LNCaP clone FGC (cell line): ENCODE measurements around the gene VAC14.

Source experiments
- DNase-seq: peaks from one replicate; pipeline ENCODE4 v3.0.0-alpha.2; 2011; ENCODE audit warnings: low read depth
- H3K4me3 ChIP-seq: 2 replicates; pipeline ENCODE4 v1.5.1; 2011; ENCODE audit warnings: mild to moderate bottlenecking, low read depth, low read length, control low read depth
- TF ChIP-seq, protein P1 (sequence below): IDR thresholded peaks from 2 replicates; pipeline ENCODE4 v1.5.1; 2012; ENCODE audit warnings: mild to moderate bottlenecking; ENCODE audit not compliant: control insufficient read depth, insufficient read depth; ENCODE audit errors: extremely low read depth

The VAC14 gene

DNA sequence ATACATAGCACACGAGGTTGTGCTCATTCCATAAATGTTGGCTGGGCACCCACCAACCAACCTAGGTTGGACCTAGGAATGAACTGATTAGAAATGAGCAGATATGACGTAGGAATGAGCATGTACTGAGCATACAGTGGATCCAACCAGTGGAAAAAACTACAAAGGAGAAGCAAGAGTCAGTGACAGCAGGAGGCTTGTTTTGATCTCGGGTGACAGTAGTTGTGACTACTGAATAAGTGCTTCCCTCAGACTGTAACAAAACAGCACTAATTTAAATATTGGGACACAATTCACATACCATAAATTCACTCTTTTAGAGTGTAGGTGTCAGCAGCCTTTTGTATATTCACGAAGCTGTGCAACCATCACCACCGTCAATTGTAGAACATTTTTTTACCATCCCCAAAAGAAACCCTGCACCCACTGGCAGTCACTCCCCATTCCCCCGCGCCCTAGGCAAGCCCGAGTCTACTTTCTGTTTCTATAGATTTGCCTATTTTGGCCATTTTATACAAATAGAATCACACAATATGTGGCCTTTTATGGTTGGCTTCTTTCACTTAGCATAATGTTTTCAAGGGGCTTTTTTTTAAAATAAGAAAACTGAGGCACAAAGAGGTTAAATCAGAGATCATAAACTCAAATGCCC lies 7.0 kb downstream of the VAC14 start:
- no peak overlapping the region for H3K4me3 ChIP-seq
- no peak for DNase-seq
- TF ChIP-seq, protein P1, sequence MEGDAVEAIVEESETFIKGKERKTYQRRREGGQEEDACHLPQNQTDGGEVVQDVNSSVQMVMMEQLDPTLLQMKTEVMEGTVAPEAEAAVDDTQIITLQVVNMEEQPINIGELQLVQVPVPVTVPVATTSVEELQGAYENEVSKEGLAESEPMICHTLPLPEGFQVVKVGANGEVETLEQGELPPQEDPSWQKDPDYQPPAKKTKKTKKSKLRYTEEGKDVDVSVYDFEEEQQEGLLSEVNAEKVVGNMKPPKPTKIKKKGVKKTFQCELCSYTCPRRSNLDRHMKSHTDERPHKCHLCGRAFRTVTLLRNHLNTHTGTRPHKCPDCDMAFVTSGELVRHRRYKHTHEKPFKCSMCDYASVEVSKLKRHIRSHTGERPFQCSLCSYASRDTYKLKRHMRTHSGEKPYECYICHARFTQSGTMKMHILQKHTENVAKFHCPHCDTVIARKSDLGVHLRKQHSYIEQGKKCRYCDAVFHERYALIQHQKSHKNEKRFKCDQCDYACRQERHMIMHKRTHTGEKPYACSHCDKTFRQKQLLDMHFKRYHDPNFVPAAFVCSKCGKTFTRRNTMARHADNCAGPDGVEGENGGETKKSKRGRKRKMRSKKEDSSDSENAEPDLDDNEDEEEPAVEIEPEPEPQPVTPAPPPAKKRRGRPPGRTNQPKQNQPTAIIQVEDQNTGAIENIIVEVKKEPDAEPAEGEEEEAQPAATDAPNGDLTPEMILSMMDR = no peak

DNA sequence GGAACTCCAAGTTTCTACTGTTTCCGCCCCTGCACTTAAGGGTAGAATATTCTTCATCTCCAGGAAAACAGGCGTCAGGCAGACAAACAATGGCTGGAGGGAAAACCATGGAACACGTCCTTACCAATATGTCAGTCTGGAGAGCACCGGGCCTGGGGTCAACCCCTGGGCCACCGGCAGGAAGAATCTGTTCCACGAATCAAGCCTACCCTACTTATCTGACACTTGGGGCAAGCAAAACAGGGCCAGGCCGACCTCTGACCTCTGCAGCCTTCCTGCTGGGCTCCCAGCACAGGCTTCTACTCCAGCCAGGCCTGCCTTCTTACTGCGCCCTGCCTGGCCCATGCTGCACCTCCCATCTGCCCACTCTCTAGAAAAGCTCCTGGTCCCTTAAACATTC lies 10.1 kb downstream of the VAC14 start:
- DNase-seq = no peak
- H3K4me3 ChIP-seq = no peak overlapping the region
- TF ChIP-seq, protein P1 = no peak

DNA sequence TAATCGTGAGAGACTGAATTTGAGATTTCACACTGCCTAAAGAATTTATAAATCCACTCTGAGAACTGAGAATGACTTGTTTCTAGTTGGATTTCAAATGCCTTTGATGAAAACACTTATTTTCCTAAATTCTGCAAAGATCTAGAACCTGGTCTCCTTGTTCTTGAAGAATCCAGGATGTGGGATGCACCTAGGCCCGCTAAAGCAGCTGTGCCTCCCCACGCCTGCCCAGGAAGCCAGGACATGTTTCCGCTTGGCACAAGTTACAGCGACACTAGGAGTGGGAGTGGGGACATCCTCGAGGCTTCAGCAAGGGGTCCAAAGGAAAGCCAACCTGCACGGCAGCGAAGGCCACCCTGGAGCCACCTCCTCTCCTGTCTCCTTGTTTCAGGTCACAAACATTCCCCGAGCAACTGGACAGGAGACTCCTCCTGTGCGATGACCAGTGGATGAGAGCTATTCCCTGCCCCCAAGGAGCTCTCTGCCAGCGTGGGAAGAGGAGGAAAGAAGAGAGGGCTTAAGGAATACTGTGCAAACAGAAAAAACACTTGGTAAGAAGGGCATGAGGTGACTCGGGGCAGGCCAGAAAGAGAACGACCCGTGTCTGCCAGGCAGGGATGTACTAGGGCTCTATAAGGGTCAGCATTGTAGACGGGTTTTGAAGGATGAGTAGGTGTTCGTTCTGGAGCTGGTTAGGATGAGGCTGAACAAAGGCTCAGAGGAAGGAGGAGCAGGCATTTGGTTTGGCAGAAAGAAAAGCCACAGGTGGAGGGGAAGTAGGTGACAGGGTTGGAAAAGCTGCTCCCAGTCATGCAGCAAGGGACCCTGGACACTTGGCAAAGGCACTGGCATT lies 11.1 kb downstream of the VAC14 start:
- H3K4me3 ChIP-seq = no peak overlapping the region
- no peak for DNase-seq
- TF ChIP-seq, protein P1 = no peak

DNA sequence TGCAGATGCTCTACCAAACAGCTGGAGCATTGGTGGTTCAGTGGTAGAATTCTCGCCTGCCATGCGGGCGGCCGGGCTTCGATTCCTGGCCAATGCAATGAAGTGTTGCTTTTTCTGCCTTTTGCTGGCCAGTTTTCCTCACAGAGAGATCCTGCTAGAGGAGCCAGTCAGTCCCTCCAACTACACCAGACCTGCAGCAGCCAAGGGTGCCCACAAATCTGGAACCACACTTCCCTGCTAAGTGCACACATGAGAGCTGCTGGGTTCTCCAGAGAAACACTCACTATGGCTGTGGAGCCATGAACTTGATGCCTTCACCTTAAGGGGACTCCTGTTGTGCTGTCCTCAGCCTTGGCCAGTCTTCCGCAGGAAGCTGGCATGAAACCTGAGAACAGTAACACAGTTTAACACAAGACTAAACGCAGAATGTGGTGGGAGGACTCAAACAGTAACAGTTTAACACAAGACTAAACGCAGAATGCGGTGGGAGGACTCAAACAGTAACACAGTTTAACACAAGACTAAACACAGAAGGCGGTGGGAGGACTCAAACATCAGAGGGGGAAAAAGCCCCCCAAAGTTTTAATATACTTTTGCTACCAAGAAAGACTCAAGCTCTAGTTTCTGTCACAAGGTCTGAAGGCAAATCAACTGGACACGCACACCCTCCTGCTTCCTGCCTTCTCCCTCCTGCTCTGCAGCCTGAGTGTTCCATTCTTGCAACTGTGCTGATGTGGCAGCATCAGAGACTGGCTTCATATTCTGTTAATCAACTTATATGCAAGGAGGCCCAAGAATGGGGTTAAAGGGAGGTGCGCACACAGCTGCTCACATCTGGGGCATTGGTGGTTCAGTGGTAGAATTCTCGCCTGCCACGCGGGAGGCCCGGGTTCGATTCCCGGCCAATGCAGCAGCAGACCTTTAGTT lies 12.0 kb downstream of the VAC14 start:
- DNase-seq = no peak
- no peak overlapping the region for H3K4me3 ChIP-seq

DNA sequence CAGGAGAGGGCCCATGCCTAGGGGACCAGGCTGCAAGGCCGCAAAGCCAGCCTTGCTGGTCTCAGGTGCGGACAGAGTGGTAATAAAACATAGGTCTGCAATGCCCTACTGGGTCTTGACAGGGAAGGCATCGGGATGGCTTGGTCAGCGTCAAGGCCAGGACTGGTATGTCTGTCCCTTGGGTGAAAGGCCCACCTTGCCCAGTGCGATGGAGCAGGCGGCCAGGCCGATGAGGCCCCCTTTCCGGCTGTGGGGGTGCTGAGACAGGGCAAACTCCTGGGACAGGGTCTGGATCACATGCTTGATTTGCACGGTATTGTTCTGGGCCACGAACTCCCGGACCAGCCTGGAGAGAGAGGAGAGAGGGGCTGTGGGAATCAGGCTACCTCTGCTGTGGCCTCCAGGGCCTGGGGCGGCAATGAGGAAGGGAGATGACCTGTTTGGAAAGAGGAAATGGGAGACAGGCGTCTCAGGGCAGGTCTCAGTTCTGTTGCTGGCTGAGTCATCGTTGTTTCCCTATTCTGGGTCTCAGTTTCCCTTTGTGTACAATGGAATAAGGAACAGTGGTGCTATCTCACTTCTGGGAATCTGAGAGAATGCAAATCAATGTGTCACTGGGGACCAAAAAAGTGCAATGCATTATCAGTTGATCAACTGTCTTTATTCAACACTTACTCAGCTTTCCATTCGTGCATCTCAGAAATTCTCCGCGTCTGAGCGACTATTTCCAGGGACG lies 14.8 kb downstream of the VAC14 start:
- TF ChIP-seq, protein P1 = no peak
- H3K4me3 ChIP-seq = no peak overlapping the region
- DNase-seq = no peak

More for the DNA sequence above, 12.0 kb downstream of the VAC14 start:
- TF ChIP-seq, protein P1 = no peak

DNA sequence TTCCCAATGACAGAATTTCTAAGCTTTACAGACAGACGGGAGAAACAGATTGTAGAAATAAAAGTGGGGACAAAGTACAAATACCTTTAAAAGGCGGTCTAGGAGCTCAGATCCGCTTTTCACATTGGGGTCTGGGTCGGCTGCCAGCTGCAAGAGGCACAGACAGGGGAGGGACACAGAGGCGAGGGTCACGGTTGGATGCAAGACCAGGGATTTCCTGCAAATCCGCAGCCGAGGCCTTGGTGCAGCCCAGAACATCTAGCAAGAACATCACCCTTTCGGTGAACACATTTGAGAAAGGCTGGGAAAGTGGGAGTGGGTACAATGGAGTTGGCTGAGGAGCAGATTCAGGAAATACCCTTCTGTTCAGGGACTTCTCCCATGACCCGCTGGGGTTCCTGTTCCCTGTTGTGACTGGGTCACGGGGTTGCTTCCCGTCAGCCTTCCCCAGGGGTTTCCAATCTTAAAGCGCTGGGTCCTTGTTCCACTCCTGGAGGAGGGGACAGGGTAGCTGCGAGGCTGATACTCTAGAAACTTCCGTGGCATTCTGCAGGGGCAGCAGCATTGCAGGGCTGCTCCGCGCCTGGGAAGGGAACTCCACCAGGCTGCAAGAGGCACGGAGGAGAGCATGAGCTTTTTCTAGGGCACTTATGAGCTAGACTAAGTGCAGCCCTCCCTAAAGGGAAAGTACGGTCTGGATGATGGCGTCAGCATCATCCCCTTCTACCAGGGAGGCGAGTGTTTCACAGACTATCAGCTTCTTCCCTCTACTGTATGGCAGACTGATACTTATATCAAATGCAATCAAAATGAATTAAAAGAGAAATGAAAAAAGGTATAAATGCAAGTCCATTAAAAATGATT lies 16.0 kb downstream of the VAC14 start:
- TF ChIP-seq, protein P1 = no peak
- no peak for DNase-seq
- no peak overlapping the region for H3K4me3 ChIP-seq
